Activated CD4-positive, alpha-beta T cell treated with anti-CD3 and anti-CD28 coated beads, Interleukin-2, amount 10 ng/mL, durations not matched to agents 7 days and 5 days (primary cell): ENCODE results near the gene ANKRD28. TPM values are rescaled to one million over a fixed set of nuclear protein-coding genes. Genes with fewer than 3 reads are reported as not detected.
"Not testable (repeated sequence)": the region's sequence is repeated elsewhere in the genome, so short reads cannot be mapped to it uniquely, and the experiment has no call there.

Experiments used
- CTCF ChIA-PET: fragments of 350-600 bp; sonication (Branson Sonifier 250); formaldehyde crosslinking; loops from one replicate; lab custom pipeline; 2021; ENCODE audit warnings: antibody characterized with exemption; lab: Charles Lee
- POLR2A ChIA-PET: fragments of 350-600 bp; sonication (Branson Sonifier 250); formaldehyde crosslinking; loops from one replicate; lab custom pipeline; 2021; ENCODE audit warnings: antibody characterized with exemption; lab: Charles Lee
- DNase-seq: peaks from one replicate; pipeline ENCODE4 v3.0.0-alpha.2; 2020
- H3K27ac Mint-ChIP-seq: one replicate; pipeline ENCODE4 v1.8.0; 2021; ENCODE audit warnings: mild to moderate bottlenecking, moderate library complexity, mixed read lengths
- H3K27me3 Mint-ChIP-seq: one replicate; pipeline ENCODE4 v1.8.0; 2021; ENCODE audit warnings: mixed read lengths
- H3K36me3 Mint-ChIP-seq: one replicate; pipeline ENCODE4 v1.8.0; 2021; ENCODE audit warnings: low read depth, mixed read lengths
- H3K4me1 Mint-ChIP-seq: one replicate; pipeline ENCODE4 v1.8.0; 2021; ENCODE audit warnings: mixed read lengths
- H3K4me3 Mint-ChIP-seq: one replicate; pipeline ENCODE4 v1.8.0; 2021; ENCODE audit warnings: mild to moderate bottlenecking, moderate library complexity, mixed read lengths
- H3K9me3 Mint-ChIP-seq: one replicate; pipeline ENCODE4 v1.8.0; 2021; ENCODE audit warnings: mixed read lengths
- total RNA-seq, 2 experiments: library from RNA; stranded (reverse); gene quantifications; one replicate each; pipeline ENCODE4 v1.2.3, GENCODE V29; 2021

The ANKRD28 gene
- total RNA-seq, 2 experiments from 2014 or later: 33.9 to 39.0 TPM

- ChIA-PET POLR2A (no interaction called here), CTCF (interaction anchor here (1.5 kb wide), 1 partner anchor 11 kb away, joined by 3 read pairs; no protein-coding TSS in a partner anchor)
- no peak for DNase-seq
- H3K36me3 Mint-ChIP-seq: peaks cover 23% of the 10 kb centered on the region
- H3K27ac Mint-ChIP-seq: no peak overlapping the region
- no peaks in the 10 kb centered on the region for H3K27me3 Mint-ChIP-seq
- peaks cover 7% of the 10 kb centered on the region for H3K4me1 Mint-ChIP-seq
- H3K4me3 Mint-ChIP-seq: no peak overlapping the region
- no peaks in the 10 kb centered on the region for H3K9me3 Mint-ChIP-seq
These were observed 41.3 kb downstream of the ANKRD28 start for GRCh38 chr3:15756505-15756904.

GRCh38 chr3:15755780-15756179 lies 42.0 kb downstream of the ANKRD28 start:
- no peak overlapping the region for H3K27ac Mint-ChIP-seq
- no peak overlapping the region for H3K4me3 Mint-ChIP-seq
- peaks cover 7% of the 10 kb centered on the region for H3K4me1 Mint-ChIP-seq
- H3K9me3 Mint-ChIP-seq: no peaks in the 10 kb centered on the region
- CTCF ChIA-PET: interaction anchor here (1.5 kb wide), 1 partner anchor 10 kb away, joined by 3 read pairs; no protein-coding TSS in a partner anchor
- DNase-seq: no peak
- H3K36me3 Mint-ChIP-seq: peaks cover 23% of the 10 kb centered on the region
- POLR2A ChIA-PET: no interaction called here
- no peaks in the 10 kb centered on the region for H3K27me3 Mint-ChIP-seq

GRCh38 chr3:15755181-15755580 lies 42.6 kb downstream of the ANKRD28 start:
- peaks cover 22% of the 10 kb centered on the region for H3K36me3 Mint-ChIP-seq
- no peak overlapping the region for H3K4me3 Mint-ChIP-seq
- DNase-seq: no peak
- ChIA-PET CTCF (interaction anchor here (1.0 to 1.5 kb wide), 2 partner anchors 10 kb away, joined by 3 read pairs; no protein-coding TSS in a partner anchor), POLR2A (no interaction called here)
- no peaks in the 10 kb centered on the region for H3K27me3 Mint-ChIP-seq
- peaks cover 7% of the 10 kb centered on the region for H3K4me1 Mint-ChIP-seq
- no peak overlapping the region for H3K27ac Mint-ChIP-seq
- no peaks in the 10 kb centered on the region for H3K9me3 Mint-ChIP-seq

- POLR2A ChIA-PET: no interaction called here
- Mint-ChIP-seq H3K4me3 (no peak overlapping the region), H3K36me3 (peaks cover 25% of the 10 kb centered on the region), H3K27me3 (no peaks in the 10 kb centered on the region), H3K27ac (no peak overlapping the region), H3K9me3 (peaks cover 3% of the 10 kb centered on the region), H3K4me1 (no peaks in the 10 kb centered on the region)
- no peak for DNase-seq
- CTCF ChIA-PET: interaction anchor here (0.6 kb wide), 1 partner anchor 126 kb away, joined by 3 read pairs; no protein-coding TSS in a partner anchor
These were observed 43.7 kb downstream of the ANKRD28 start for GRCh38 chr3:15754047-15754446.

- no peak for DNase-seq
- no peak overlapping the region for H3K4me3 Mint-ChIP-seq
- no peaks in the 10 kb centered on the region for H3K27me3 Mint-ChIP-seq
- peaks cover 31% of the 10 kb centered on the region for H3K36me3 Mint-ChIP-seq
- H3K4me1 Mint-ChIP-seq: peaks cover 3% of the 10 kb centered on the region
- no peak overlapping the region for H3K27ac Mint-ChIP-seq
- peaks cover 8% of the 10 kb centered on the region for H3K9me3 Mint-ChIP-seq
- ChIA-PET CTCF (interaction anchor here (0.6 to 1.7 kb wide), 2 partner anchors 9 to 125 kb away, joined by 3 to 7 read pairs; no protein-coding TSS in a partner anchor), POLR2A (no interaction called here)
These were observed 44.6 kb downstream of the ANKRD28 start for GRCh38 chr3:15753056-15753710.

GRCh38 chr3:15750879-15751278 lies 46.9 kb downstream of the ANKRD28 start:
- POLR2A ChIA-PET: no interaction called here
- CTCF ChIA-PET: interaction anchor here (1.3 kb wide), 1 partner anchor 13 kb away, joined by 4 read pairs; no protein-coding TSS in a partner anchor
- no peaks in the 10 kb centered on the region for H3K27me3 Mint-ChIP-seq
- H3K4me3 Mint-ChIP-seq: no peak overlapping the region
- no peak for DNase-seq
- peaks cover 21% of the 10 kb centered on the region for H3K9me3 Mint-ChIP-seq
- H3K4me1 Mint-ChIP-seq: peaks cover 25% of the 10 kb centered on the region
- H3K36me3 Mint-ChIP-seq: peaks cover 43% of the 10 kb centered on the region
- H3K27ac Mint-ChIP-seq: no peak overlapping the region

- no peak for DNase-seq
- POLR2A ChIA-PET: no interaction called here
- Mint-ChIP-seq H3K9me3 (peaks cover 24% of the 10 kb centered on the region), H3K36me3 (peaks cover 46% of the 10 kb centered on the region), H3K27me3 (no peaks in the 10 kb centered on the region), H3K4me1 (peaks cover 32% of the 10 kb centered on the region), H3K27ac (no peak overlapping the region), H3K4me3 (no peak overlapping the region)
- CTCF ChIA-PET: no interaction called here
These were observed 47.6 kb downstream of the ANKRD28 start for GRCh38 chr3:15750143-15750542.

- DNase-seq, POLR2A ChIA-PET, H3K27me3 Mint-ChIP-seq, H3K4me3 Mint-ChIP-seq: not testable (repeated sequence)
- Mint-ChIP-seq H3K36me3 (peaks cover 61% of the 10 kb centered on the region), H3K27ac (peak overlapping the region; percentile 28), H3K9me3 (peaks cover 35% of the 10 kb centered on the region), H3K4me1 (peaks cover 39% of the 10 kb centered on the region)
- CTCF ChIA-PET: interaction anchor here (1.4 kb wide), 1 partner anchor 10 kb away, joined by 3 read pairs; no protein-coding TSS in a partner anchor
These were observed 51.9 kb downstream of the ANKRD28 start for GRCh38 chr3:15745896-15746295.

- Mint-ChIP-seq H3K4me1 (peaks cover 39% of the 10 kb centered on the region), H3K4me3 (no peak overlapping the region), H3K27ac (no peak overlapping the region)
These were observed 53.6 kb downstream of the ANKRD28 start for GRCh38 chr3:15744176-15744575.

GRCh38 chr3:15743587-15744009 lies 54.2 kb downstream of the ANKRD28 start:
- no peak for DNase-seq
- ChIA-PET POLR2A (no interaction called here), CTCF (interaction anchor here (0.6 to 1.5 kb wide), 4 partner anchors 9 to 50 kb away, joined by 3 to 7 read pairs (median 4); no protein-coding TSS in a partner anchor)
- Mint-ChIP-seq H3K36me3 (peaks cover 66% of the 10 kb centered on the region), H3K4me3 (no peak overlapping the region), H3K4me1 (peaks cover 39% of the 10 kb centered on the region), H3K27me3 (no peaks in the 10 kb centered on the region), H3K9me3 (peaks cover 49% of the 10 kb centered on the region), H3K27ac (no peak overlapping the region)

More at GRCh38 chr3:15744176-15744575, 53.6 kb downstream of the ANKRD28 start:
- CTCF ChIA-PET: interaction anchor here (0.5 to 1.5 kb wide), 5 partner anchors 8 to 185 kb away, joined by 3 to 7 read pairs (median 4); no protein-coding TSS in a partner anchor
- DNase-seq: no peak
- Mint-ChIP-seq H3K36me3 (peaks cover 63% of the 10 kb centered on the region), H3K27me3 (no peaks in the 10 kb centered on the region), H3K9me3 (peaks cover 44% of the 10 kb centered on the region)
- POLR2A ChIA-PET: no interaction called here

- CTCF ChIA-PET, H3K4me3 Mint-ChIP-seq, DNase-seq, POLR2A ChIA-PET, H3K27me3 Mint-ChIP-seq, H3K27ac Mint-ChIP-seq: not testable (repeated sequence)
- Mint-ChIP-seq H3K4me1 (peaks cover 28% of the 10 kb centered on the region), H3K36me3 (peaks cover 64% of the 10 kb centered on the region), H3K9me3 (peaks cover 46% of the 10 kb centered on the region)
These were observed 55.5 kb downstream of the ANKRD28 start for GRCh38 chr3:15742236-15742635.

GRCh38 chr3:15738616-15739005 lies 59.2 kb downstream of the ANKRD28 start:
- Mint-ChIP-seq H3K9me3 (peaks cover 38% of the 10 kb centered on the region), H3K36me3 (peaks cover 64% of the 10 kb centered on the region)
- H3K27ac Mint-ChIP-seq, DNase-seq, CTCF ChIA-PET, H3K4me3 Mint-ChIP-seq, POLR2A ChIA-PET, H3K4me1 Mint-ChIP-seq, H3K27me3 Mint-ChIP-seq: not testable (repeated sequence)

- H3K4me1 Mint-ChIP-seq: peaks cover 9% of the 10 kb centered on the region
- H3K4me3 Mint-ChIP-seq: no peak overlapping the region
- no peaks in the 10 kb centered on the region for H3K9me3 Mint-ChIP-seq
- no peaks in the 10 kb centered on the region for H3K27me3 Mint-ChIP-seq
- ChIA-PET CTCF (interaction anchor here (0.9 to 1.2 kb wide), 2 partner anchors 13 to 42 kb away, joined by 3 read pairs; no protein-coding TSS in a partner anchor), POLR2A (no interaction called here)
- no peak overlapping the region for H3K27ac Mint-ChIP-seq
- no peak for DNase-seq
- H3K36me3 Mint-ChIP-seq: peaks cover 44% of the 10 kb centered on the region
These were observed 66.8 kb downstream of the ANKRD28 start for GRCh38 chr3:15731024-15731423.
